Cardiac muscle cell (in vitro differentiated cells and primary cell): Measurements from ENCODE around the gene ZDHHC6. TPM values are rescaled to one million over a fixed set of nuclear protein-coding genes. Genes with fewer than 3 reads are reported as not detected.
"Not testable (repeated sequence)": the region's sequence is repeated elsewhere in the genome, so short reads cannot be mapped to it uniquely, and the experiment has no call there.

Source experiments
- DNase-seq, 2 donors: peaks; one replicate each; pipeline versions ENCODE4 v3.0.0 to v3.0.0-alpha.2; 2010 to 2017; ENCODE audit warnings: low read depth in 1 of 2, low spot score in 1 of 2
- H3K27ac ChIP-seq: fragments of 200-600 bp; sonication (generic); 2 replicates; pipeline ENCODE4 v1.5.1; 2016
- H3K27me3 ChIP-seq: fragments of 200-600 bp; sonication (generic); 2 replicates; pipeline ENCODE4 v1.6.0; 2016; ENCODE audit warnings: control low read depth
- H3K36me3 ChIP-seq: fragments of 200-600 bp; sonication (generic); 2 replicates; pipeline ENCODE4 v1.5.1; 2016; ENCODE audit warnings: control low read depth
- H3K4me1 ChIP-seq: fragments of 200-600 bp; sonication (generic); 2 replicates; pipeline ENCODE4 v1.8.1; 2017; ENCODE audit warnings: low read depth, mild to moderate bottlenecking, mixed run types
- H3K4me3 ChIP-seq: fragments of 200-600 bp; sonication (generic); 2 replicates; pipeline ENCODE4 v1.5.1; 2016; ENCODE audit warnings: mild to moderate bottlenecking
- H3K9me3 ChIP-seq: fragments of 200-600 bp; sonication (generic); 2 replicates; pipeline ENCODE4 v1.5.1; 2017; ENCODE audit warnings: low read depth, mild to moderate bottlenecking, control low read depth
- CTCF ChIP-seq: IDR thresholded peaks from 2 replicates; pipeline ENCODE4 v1.5.1; 2012; ENCODE audit warnings: low read depth, mild to moderate bottlenecking, low read length
- polyA plus RNA-seq: library from polyadenylated mRNA; unstranded; fragments of >200 nt; fragmentation: Nextera tagmentation; extraction: Ambion mirVana; gene quantifications from 2 replicates; pipeline ENCODE4 v1.2.1, GENCODE V29; 2016
- total RNA-seq: library from RNA; depleted of rRNA; stranded (reverse); fragments of >200 nt; gene quantifications from 2 replicates; pipeline ENCODE4 v1.2.3, GENCODE V29; 2016

The ZDHHC6 gene
- total and polyA plus RNA-seq, 2 experiments from 2014 or later, result 12.1 to 37.4 TPM

GRCh38 chr10:112409299-112409698, 37.4 kb downstream of the ZDHHC6 start:
- H3K4me1 ChIP-seq, result no peaks in the 10 kb centered on the region
- H3K27me3 ChIP-seq, result no peaks in the 10 kb centered on the region
- no peak for TF ChIP-seq CTCF
- DNase-seq, result no peak
- no peaks in the 10 kb centered on the region for H3K9me3 ChIP-seq
- H3K27ac ChIP-seq, result no peak overlapping the region
- H3K36me3 ChIP-seq, result no peaks in the 10 kb centered on the region
- H3K4me3 ChIP-seq, result no peak overlapping the region

GRCh38 chr10:112407696-112408095, 39.0 kb downstream of the ZDHHC6 start:
- Histone ChIP-seq H3K4me1 (no peaks in the 10 kb centered on the region), H3K27ac (no peak overlapping the region), H3K9me3 (no peaks in the 10 kb centered on the region), H3K27me3 (no peaks in the 10 kb centered on the region), H3K36me3 (no peaks in the 10 kb centered on the region), H3K4me3 (no peak overlapping the region)
- DNase-seq, result no peak
- no peak for TF ChIP-seq CTCF

GRCh38 chr10:112406806-112407205, 39.9 kb downstream of the ZDHHC6 start:
- H3K36me3 ChIP-seq, H3K27ac ChIP-seq, H3K9me3 ChIP-seq, DNase-seq, H3K4me1 ChIP-seq, H3K27me3 ChIP-seq, H3K4me3 ChIP-seq: not testable (repeated sequence)

GRCh38 chr10:112404617-112405016, 42.1 kb downstream of the ZDHHC6 start:
- no peak overlapping the region for H3K27ac ChIP-seq

GRCh38 chr10:112402917-112403316, 43.8 kb downstream of the ZDHHC6 start:
- Histone ChIP-seq H3K27ac (no peak overlapping the region), H3K4me3 (no peak overlapping the region), H3K4me1 (no peaks in the 10 kb centered on the region), H3K27me3 (no peaks in the 10 kb centered on the region), H3K36me3 (no peaks in the 10 kb centered on the region), H3K9me3 (no peaks in the 10 kb centered on the region)
- DNase-seq, result no peak
- TF ChIP-seq CTCF, result no peak

More at GRCh38 chr10:112404617-112405016, 42.1 kb downstream of the ZDHHC6 start:
- TF ChIP-seq CTCF, result no peak
- H3K9me3 ChIP-seq, result no peaks in the 10 kb centered on the region
- DNase-seq, result no peak
- no peaks in the 10 kb centered on the region for H3K27me3 ChIP-seq
- H3K4me1 ChIP-seq, result no peaks in the 10 kb centered on the region
- no peaks in the 10 kb centered on the region for H3K36me3 ChIP-seq
- no peak overlapping the region for H3K4me3 ChIP-seq

- H3K4me3 ChIP-seq, result no peak overlapping the region
- no peaks in the 10 kb centered on the region for H3K36me3 ChIP-seq
- H3K4me1 ChIP-seq, result no peaks in the 10 kb centered on the region
- no peak for DNase-seq
- H3K27ac ChIP-seq, result no peak overlapping the region
- H3K27me3 ChIP-seq, result peaks cover 5% of the 10 kb centered on the region
- no peak for TF ChIP-seq CTCF
- H3K9me3 ChIP-seq, result no peaks in the 10 kb centered on the region
Observed at GRCh38 chr10:112397592-112397991, 49.1 kb downstream of the ZDHHC6 start.
